ENCODE results near the gene DDR1.

- TF ChIP-seq, protein P1, sequence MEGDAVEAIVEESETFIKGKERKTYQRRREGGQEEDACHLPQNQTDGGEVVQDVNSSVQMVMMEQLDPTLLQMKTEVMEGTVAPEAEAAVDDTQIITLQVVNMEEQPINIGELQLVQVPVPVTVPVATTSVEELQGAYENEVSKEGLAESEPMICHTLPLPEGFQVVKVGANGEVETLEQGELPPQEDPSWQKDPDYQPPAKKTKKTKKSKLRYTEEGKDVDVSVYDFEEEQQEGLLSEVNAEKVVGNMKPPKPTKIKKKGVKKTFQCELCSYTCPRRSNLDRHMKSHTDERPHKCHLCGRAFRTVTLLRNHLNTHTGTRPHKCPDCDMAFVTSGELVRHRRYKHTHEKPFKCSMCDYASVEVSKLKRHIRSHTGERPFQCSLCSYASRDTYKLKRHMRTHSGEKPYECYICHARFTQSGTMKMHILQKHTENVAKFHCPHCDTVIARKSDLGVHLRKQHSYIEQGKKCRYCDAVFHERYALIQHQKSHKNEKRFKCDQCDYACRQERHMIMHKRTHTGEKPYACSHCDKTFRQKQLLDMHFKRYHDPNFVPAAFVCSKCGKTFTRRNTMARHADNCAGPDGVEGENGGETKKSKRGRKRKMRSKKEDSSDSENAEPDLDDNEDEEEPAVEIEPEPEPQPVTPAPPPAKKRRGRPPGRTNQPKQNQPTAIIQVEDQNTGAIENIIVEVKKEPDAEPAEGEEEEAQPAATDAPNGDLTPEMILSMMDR (conservative IDR thresholded peaks at IDR 0.05 in 1 of 2, IDR thresholded peaks at IDR 0.05 in 1 of 2; ENCODE audit: extremely low read depth in 1 of 2, insufficient read depth in 1 of 2, low read depth in 1 of 2, low read length in 2 of 2), result no peak
- TF ChIP-seq EZH2 (IDR thresholded peaks at IDR 0.05; ENCODE audit: borderline replicate concordance, low read length), result no peak
These were observed 3.8 kb downstream of the DDR1 start for GRCh38 chr6:30887901-30888815.
